Measurements from ENCODE around the gene BCL7C. TPM values are rescaled to one million over a fixed set of nuclear protein-coding genes. Genes with fewer than 3 reads are reported as not detected.
A peak's percentile ranks its signal among the peaks of the same experiment; 100 is the strongest.

Gene BCL7C
- total RNA-seq, 2 donors from 2014 or later, result 64.7 to 67.6 TPM

DNA sequence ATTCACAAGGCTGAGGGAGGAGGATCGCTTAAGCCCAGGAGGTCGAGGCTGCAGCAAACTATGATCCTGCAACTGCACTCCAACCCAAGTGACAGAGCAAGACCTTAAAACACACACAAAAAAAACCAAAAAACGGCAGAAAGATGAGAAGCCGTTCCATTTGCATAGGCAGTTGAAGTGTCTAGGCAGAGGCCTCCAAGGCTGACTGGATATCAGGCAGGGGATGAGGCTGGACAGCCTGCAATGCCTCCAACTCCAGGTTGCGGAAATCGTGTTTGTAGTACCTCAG, 27.5 kb upstream of the BCL7C start:
- Histone ChIP-seq H3K4me3 (ENCODE audit: low read length) (peak overlapping the region; percentile 93), H3K27ac (ENCODE audit: low read depth, low read length) (no peak overlapping the region), H3K9ac (ENCODE audit: extremely low read depth, low read length, poor library complexity, severe bottlenecking) (no peak overlapping the region), H3K27me3 (ENCODE audit: control insufficient read depth, insufficient read depth, low read length, poor library complexity, severe bottlenecking) (no peaks in the 10 kb centered on the region), H3K9me3 (ENCODE audit: control insufficient read depth, low read length) (no peaks in the 10 kb centered on the region), H3K36me3 (ENCODE audit: control insufficient read depth, insufficient read depth, low read length) (peaks cover 4% of the 10 kb centered on the region), H3K4me1 (ENCODE audit: control insufficient read depth, insufficient read depth, low read length) (no peaks in the 10 kb centered on the region)
- Mint-ChIP-seq H3K27ac (no peak overlapping the region), H3K4me3 (peak overlapping the region; percentile 92), H3K4me1 (peaks cover 14% of the 10 kb centered on the region), H3K36me3 (ENCODE audit: low read depth) (peaks cover 6% of the 10 kb centered on the region), H3K9me3 (no peaks in the 10 kb centered on the region), H3K27me3 (ENCODE audit: insufficient read depth) (no peaks in the 10 kb centered on the region)
- TF ChIP-seq, protein P1, sequence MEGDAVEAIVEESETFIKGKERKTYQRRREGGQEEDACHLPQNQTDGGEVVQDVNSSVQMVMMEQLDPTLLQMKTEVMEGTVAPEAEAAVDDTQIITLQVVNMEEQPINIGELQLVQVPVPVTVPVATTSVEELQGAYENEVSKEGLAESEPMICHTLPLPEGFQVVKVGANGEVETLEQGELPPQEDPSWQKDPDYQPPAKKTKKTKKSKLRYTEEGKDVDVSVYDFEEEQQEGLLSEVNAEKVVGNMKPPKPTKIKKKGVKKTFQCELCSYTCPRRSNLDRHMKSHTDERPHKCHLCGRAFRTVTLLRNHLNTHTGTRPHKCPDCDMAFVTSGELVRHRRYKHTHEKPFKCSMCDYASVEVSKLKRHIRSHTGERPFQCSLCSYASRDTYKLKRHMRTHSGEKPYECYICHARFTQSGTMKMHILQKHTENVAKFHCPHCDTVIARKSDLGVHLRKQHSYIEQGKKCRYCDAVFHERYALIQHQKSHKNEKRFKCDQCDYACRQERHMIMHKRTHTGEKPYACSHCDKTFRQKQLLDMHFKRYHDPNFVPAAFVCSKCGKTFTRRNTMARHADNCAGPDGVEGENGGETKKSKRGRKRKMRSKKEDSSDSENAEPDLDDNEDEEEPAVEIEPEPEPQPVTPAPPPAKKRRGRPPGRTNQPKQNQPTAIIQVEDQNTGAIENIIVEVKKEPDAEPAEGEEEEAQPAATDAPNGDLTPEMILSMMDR (conservative IDR thresholded peaks at IDR 0.05), result no peak
- DNase-seq, result no peak
- WGBS, 2 experiments (ENCODE audit: insufficient coverage in 1 of 2, insufficient read length in 1 of 2), result 21 to 42% methylated on average over 4 to 6 of the region's 6 CpGs

DNA sequence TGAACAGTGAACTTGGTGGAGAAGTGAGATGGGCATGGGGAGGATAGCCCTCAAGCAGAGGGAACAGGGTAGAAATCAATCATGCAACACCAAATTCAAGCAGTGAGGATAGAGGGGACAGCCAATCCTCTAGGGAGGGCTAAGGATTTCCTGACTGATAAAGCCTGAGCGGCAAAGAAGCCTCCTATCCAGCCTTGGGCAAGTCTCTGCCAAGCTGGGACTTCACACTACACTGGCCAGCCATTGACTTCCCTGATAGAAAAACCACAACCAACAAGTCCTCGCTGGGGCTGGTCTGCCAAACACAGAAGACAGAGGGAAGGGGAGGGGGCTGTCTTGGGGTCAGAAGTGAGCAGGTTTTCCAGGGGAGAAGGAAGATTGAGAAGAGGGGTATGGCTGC, 27.0 kb upstream of the BCL7C start:
- no peak for DNase-seq
- WGBS, 2 experiments (ENCODE audit: insufficient coverage in 1 of 2, insufficient read length in 1 of 2), result 93% methylated on average over 2 of the region's 2 CpGs; no CpG with 5 or more reads in 1 of the 2 experiments
- no peak overlapping the region for H3K4me3 Mint-ChIP-seq

DNA sequence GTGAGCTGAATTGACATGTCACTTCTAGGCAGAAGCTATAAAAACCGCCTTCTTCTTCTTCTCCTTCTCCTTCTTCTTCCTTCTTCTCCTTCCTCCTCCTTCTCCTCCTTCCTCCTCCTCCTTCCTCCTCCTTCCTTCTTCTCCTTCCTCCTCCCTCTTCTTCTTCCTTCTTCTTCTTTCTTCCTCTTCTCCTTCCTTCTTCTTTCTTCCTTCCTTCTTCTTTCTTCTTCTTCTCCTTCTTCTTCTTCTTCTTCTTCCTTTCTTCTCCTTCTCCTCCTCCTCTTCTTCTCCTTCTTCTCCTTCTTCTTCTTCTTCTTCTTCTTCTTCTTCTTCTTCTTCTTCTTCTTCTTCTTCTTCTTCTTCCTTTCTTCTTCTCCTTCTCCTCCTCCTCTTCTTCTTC, 24.7 kb upstream of the BCL7C start:
- no peak overlapping the region for H3K9ac ChIP-seq (ENCODE audit: extremely low read depth, low read length, poor library complexity, severe bottlenecking)
- H3K27me3 ChIP-seq (ENCODE audit: control insufficient read depth, insufficient read depth, low read length, poor library complexity, severe bottlenecking), result no peaks in the 10 kb centered on the region
- H3K4me3 Mint-ChIP-seq, result no peak overlapping the region
- TF ChIP-seq, protein P1 (conservative IDR thresholded peaks at IDR 0.05), result no peak
- no peaks in the 10 kb centered on the region for H3K36me3 Mint-ChIP-seq (ENCODE audit: low read depth)
- H3K27ac ChIP-seq (ENCODE audit: low read depth, low read length), result no peak overlapping the region
- H3K9me3 ChIP-seq (ENCODE audit: control insufficient read depth, low read length), result no peaks in the 10 kb centered on the region
- H3K36me3 ChIP-seq (ENCODE audit: control insufficient read depth, insufficient read depth, low read length), result no peaks in the 10 kb centered on the region
- H3K4me3 ChIP-seq (ENCODE audit: low read length), result no peak overlapping the region
- H3K4me1 Mint-ChIP-seq, result peaks cover 2% of the 10 kb centered on the region
- H3K27me3 Mint-ChIP-seq (ENCODE audit: insufficient read depth), result no peaks in the 10 kb centered on the region
- DNase-seq, result no peak
- H3K9me3 Mint-ChIP-seq, result no peaks in the 10 kb centered on the region
- H3K27ac Mint-ChIP-seq, result no peak overlapping the region
- WGBS, 2 experiments (ENCODE audit: insufficient coverage in 1 of 2, insufficient read length in 1 of 2), result 80 to 95% methylated on average over 1 of the region's 1 CpG
- H3K4me1 ChIP-seq (ENCODE audit: control insufficient read depth, insufficient read depth, low read length), result peaks cover 3% of the 10 kb centered on the region

More for the DNA sequence above, 27.0 kb upstream of the BCL7C start:
- Mint-ChIP-seq H3K9me3 (no peaks in the 10 kb centered on the region), H3K4me1 (peaks cover 9% of the 10 kb centered on the region), H3K27ac (peak overlapping the region; percentile 35), H3K27me3 (ENCODE audit: insufficient read depth) (no peaks in the 10 kb centered on the region), H3K36me3 (ENCODE audit: low read depth) (peaks cover under 1% of the 10 kb centered on the region)
- TF ChIP-seq, protein P1 (conservative IDR thresholded peaks at IDR 0.05), result no peak
- H3K4me3 ChIP-seq (ENCODE audit: low read length), result no peak overlapping the region
- no peaks in the 10 kb centered on the region for H3K9me3 ChIP-seq (ENCODE audit: control insufficient read depth, low read length)
- H3K27me3 ChIP-seq (ENCODE audit: control insufficient read depth, insufficient read depth, low read length, poor library complexity, severe bottlenecking), result no peaks in the 10 kb centered on the region
- peaks cover 3% of the 10 kb centered on the region for H3K4me1 ChIP-seq (ENCODE audit: control insufficient read depth, insufficient read depth, low read length)
- no peak overlapping the region for H3K9ac ChIP-seq (ENCODE audit: extremely low read depth, low read length, poor library complexity, severe bottlenecking)
- H3K36me3 ChIP-seq (ENCODE audit: control insufficient read depth, insufficient read depth, low read length), result no peaks in the 10 kb centered on the region
- no peak overlapping the region for H3K27ac ChIP-seq (ENCODE audit: low read depth, low read length)

Data from endodermal cell (in vitro differentiated cells).